ENCODE measurements around the gene ACSM3. TPM values are rescaled to one million over a fixed set of nuclear protein-coding genes. Genes with fewer than 3 reads are reported as not detected.

The ACSM3 gene
- total and polyA plus RNA-seq, 2 experiments from 2014 or later, result 0.65 to 1.7 TPM

DNA sequence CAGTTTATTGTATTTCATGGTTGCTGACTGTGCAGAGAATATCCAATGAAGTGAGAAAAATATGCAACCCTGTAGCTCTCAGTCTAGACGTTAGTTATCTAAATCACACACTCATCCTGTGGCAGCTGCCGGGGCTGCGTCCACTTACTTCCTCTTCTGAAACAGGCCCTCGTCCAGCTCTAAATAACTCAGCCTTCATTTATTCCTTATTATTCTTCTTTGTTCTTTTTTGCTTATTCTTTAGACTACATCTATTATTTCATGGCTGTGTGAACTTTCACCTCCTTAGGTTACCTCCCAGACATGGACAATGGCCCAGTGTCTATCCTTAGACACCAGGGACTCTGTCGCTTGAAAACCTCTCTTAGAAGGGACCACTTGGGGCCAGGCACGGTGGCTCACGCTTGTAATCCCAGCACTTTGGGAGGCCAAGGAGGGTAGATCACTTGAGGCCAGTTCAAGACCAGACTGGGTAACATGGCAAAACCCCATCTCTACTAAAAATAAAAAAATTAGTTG, 18.8 kb upstream of the ACSM3 start:
- no peak overlapping the region for H2AFZ ChIP-seq
- H3K9me2 ChIP-seq (ENCODE audit: insufficient read depth), result no peaks in the 10 kb centered on the region
- no peak overlapping the region for H3K9ac ChIP-seq
- no peaks in the 10 kb centered on the region for H4K20me1 ChIP-seq (ENCODE audit: insufficient read depth)
- no peaks in the 10 kb centered on the region for H3K27me3 ChIP-seq (replicated peaks; ENCODE audit: insufficient read depth)
- no peaks in the 10 kb centered on the region for H3K36me3 ChIP-seq (ENCODE audit: low read depth)
- DNase-seq, result no peak
- no peaks in the 10 kb centered on the region for H3F3A ChIP-seq (ENCODE audit: insufficient read depth)
- H3K4me2 ChIP-seq (ENCODE audit: unreplicated experiment), result no peak overlapping the region
- peaks cover 7% of the 10 kb centered on the region; the same call in 1 of the 2 replicates for H3K4me1 ChIP-seq (ENCODE audit: insufficient read depth)
- TF ChIP-seq EZH2 (IDR thresholded peaks at IDR 0.05; ENCODE audit: insufficient read depth, poor library complexity, severe bottlenecking), result no peak
- TF ChIP-seq EZH2phosphoT487 (IDR thresholded peaks at IDR 0.05; ENCODE audit: insufficient read depth, low read depth), result no peak
- H3K9me3 ChIP-seq (ENCODE audit: low read depth), result no peaks in the 10 kb centered on the region
- in situ Hi-C loops (cut with MboI), result no loop called here
- H3K4me3 ChIP-seq, result no peak overlapping the region
- H3K27ac ChIP-seq, result no peak overlapping the region
- H3K79me2 ChIP-seq (ENCODE audit: insufficient read depth), result peaks cover 12% of the 10 kb centered on the region
- WGBS, 2 experiments (ENCODE audit: low coverage in 1 of 2, low lambda C conversion rate in 2 of 2, missing lambda C conversion rate in 2 of 2), result 65 to 66% methylated on average over 7 of the region's 7 CpGs

DNA sequence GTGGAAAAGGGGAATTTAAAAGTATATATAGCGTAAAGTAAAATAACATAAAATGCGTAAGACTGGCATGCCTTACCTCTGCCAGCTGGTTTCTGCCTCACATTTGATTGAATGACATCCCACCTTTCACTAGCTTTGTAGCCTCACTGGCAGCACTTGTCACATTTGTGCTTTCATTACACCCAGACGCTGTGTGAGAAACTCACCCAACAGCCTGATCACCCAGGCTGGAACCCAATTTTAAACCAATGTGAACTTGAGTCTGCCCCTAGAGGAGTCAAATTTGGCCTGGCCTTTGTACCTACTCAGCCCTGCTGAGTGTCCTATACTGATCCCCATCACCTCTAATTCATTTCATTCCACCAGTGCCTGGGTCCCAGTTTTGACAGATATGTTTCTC, 17.4 kb upstream of the ACSM3 start:
- no peaks in the 10 kb centered on the region for H3K9me3 ChIP-seq (ENCODE audit: low read depth)
- TF ChIP-seq EZH2 (IDR thresholded peaks at IDR 0.05; ENCODE audit: insufficient read depth, poor library complexity, severe bottlenecking) (no peak), EZH2phosphoT487 (IDR thresholded peaks at IDR 0.05; ENCODE audit: insufficient read depth, low read depth) (no peak)
- WGBS, 2 experiments (ENCODE audit: low coverage in 1 of 2, low lambda C conversion rate in 2 of 2, missing lambda C conversion rate in 2 of 2), result 84 to 87% methylated on average over 3 of the region's 3 CpGs
- H3K4me2 ChIP-seq (ENCODE audit: unreplicated experiment), result no peak overlapping the region
- no peaks in the 10 kb centered on the region for H3K27me3 ChIP-seq (replicated peaks; ENCODE audit: insufficient read depth)
- H3K9ac ChIP-seq, result no peak overlapping the region
- no peak overlapping the region for H3K4me3 ChIP-seq
- no peaks in the 10 kb centered on the region for H3F3A ChIP-seq (ENCODE audit: insufficient read depth)
- no peak overlapping the region for H2AFZ ChIP-seq
- H3K9me2 ChIP-seq (ENCODE audit: insufficient read depth), result no peaks in the 10 kb centered on the region
- DNase-seq, result no peak
- no peaks in the 10 kb centered on the region for H3K79me2 ChIP-seq (ENCODE audit: insufficient read depth)
- in situ Hi-C loops (cut with MboI), result no loop called here
- H3K27ac ChIP-seq, result no peak overlapping the region
- H4K20me1 ChIP-seq (ENCODE audit: insufficient read depth), result no peaks in the 10 kb centered on the region
- H3K4me1 ChIP-seq (ENCODE audit: insufficient read depth), result no peaks in the 10 kb centered on the region
- H3K36me3 ChIP-seq (ENCODE audit: low read depth), result no peaks in the 10 kb centered on the region

DNA sequence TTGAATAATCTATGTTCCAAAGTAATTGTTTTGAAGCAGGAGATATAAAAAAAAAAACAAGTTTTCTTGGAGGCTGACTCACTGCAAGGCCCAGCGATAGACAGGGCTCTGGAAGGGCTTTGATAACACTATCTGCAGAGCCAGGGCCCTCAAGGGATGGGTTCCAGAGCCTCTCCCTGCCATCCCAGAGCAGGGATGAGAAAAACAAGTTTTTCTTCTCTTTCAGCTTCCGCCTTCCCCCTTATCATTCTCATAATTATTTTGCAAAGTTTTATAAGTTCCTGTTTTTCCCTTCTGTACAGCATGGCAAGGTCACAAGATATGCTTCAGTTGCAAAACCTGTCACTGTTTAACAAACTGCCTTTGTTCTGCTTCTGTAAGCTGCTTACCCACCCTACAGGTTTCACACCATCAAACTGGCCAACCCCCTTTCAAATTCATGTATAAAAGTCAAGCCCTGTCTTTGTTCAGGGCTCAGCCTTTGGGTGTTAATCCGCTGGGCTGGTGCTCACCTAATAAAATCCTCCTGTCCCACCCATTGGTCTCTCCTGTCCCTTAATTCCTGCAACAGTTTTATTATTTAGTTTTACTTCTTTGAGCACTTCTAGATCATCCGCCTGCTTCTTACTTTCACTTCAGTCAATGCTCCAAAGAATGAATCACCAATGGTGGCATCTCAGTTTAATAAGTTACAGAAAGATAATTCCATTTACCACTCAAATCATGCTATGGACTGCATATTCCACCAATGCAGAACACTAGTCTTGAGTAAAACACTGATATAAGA, 16.6 kb upstream of the ACSM3 start:
- Histone ChIP-seq H3K4me1 (ENCODE audit: insufficient read depth) (no peaks in the 10 kb centered on the region), H3K27me3 (replicated peaks; ENCODE audit: insufficient read depth) (no peaks in the 10 kb centered on the region)
- 34 to 35% methylated on average over 4 of the region's 4 CpGs for WGBS, 2 experiments (ENCODE audit: low coverage in 1 of 2, low lambda C conversion rate in 2 of 2, missing lambda C conversion rate in 2 of 2)

DNA sequence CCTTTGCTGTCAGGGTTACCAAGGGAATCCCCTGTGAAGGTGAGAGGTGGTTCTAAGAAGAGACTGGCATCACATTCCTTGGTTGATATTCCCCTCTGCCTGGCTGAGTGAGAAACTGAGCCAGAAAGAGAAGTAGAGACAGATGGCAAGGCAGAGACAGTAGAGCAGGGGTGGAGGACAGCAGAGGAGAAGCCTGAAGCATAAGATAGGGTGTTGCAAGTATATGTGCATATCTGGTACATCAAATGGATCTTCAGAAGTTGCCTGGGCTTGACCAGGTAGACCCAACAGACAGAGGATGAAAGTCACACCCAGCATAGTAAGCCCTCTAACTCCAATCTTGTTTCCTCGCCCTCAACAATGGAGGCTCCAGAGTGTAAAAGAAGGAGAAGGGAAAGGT, 14.3 kb upstream of the ACSM3 start:
- TF ChIP-seq EZH2 (IDR thresholded peaks at IDR 0.05; ENCODE audit: insufficient read depth, poor library complexity, severe bottlenecking), result no peak
- no peak for TF ChIP-seq EZH2phosphoT487 (IDR thresholded peaks at IDR 0.05; ENCODE audit: insufficient read depth, low read depth)
- Histone ChIP-seq H2AFZ (no peak overlapping the region), H3K27me3 (replicated peaks; ENCODE audit: insufficient read depth) (no peaks in the 10 kb centered on the region), H3K4me1 (ENCODE audit: insufficient read depth) (no peaks in the 10 kb centered on the region), H3K36me3 (ENCODE audit: low read depth) (no peaks in the 10 kb centered on the region), H3K4me3 (no peak overlapping the region), H3K9ac (no peak overlapping the region), H3K27ac (no peak overlapping the region), H3K79me2 (ENCODE audit: insufficient read depth) (no peaks in the 10 kb centered on the region), H3K9me3 (ENCODE audit: low read depth) (no peaks in the 10 kb centered on the region), H3K9me2 (ENCODE audit: insufficient read depth) (no peaks in the 10 kb centered on the region), H4K20me1 (ENCODE audit: insufficient read depth) (no peaks in the 10 kb centered on the region), H3F3A (ENCODE audit: insufficient read depth) (no peaks in the 10 kb centered on the region), H3K4me2 (ENCODE audit: unreplicated experiment) (no peak overlapping the region)
- WGBS, 2 experiments (ENCODE audit: low coverage in 1 of 2, low lambda C conversion rate in 2 of 2, missing lambda C conversion rate in 2 of 2), result 20 to 42% methylated on average over 1 of the region's 1 CpG
- no peak for DNase-seq
- in situ Hi-C loops (cut with MboI), result no loop called here

More for the DNA sequence above, 16.6 kb upstream of the ACSM3 start:
- Histone ChIP-seq H3K9me2 (ENCODE audit: insufficient read depth) (no peaks in the 10 kb centered on the region), H3K36me3 (ENCODE audit: low read depth) (no peaks in the 10 kb centered on the region), H3K9me3 (ENCODE audit: low read depth) (no peaks in the 10 kb centered on the region), H2AFZ (no peak overlapping the region), H3K4me3 (no peak overlapping the region), H3F3A (ENCODE audit: insufficient read depth) (no peaks in the 10 kb centered on the region), H3K4me2 (ENCODE audit: unreplicated experiment) (no peak overlapping the region), H4K20me1 (ENCODE audit: insufficient read depth) (no peaks in the 10 kb centered on the region), H3K79me2 (ENCODE audit: insufficient read depth) (no peaks in the 10 kb centered on the region), H3K27ac (no peak overlapping the region), H3K9ac (no peak overlapping the region)
- in situ Hi-C loops (cut with MboI), result no loop called here
- TF ChIP-seq EZH2 (IDR thresholded peaks at IDR 0.05; ENCODE audit: insufficient read depth, poor library complexity, severe bottlenecking), result no peak
- TF ChIP-seq EZH2phosphoT487 (IDR thresholded peaks at IDR 0.05; ENCODE audit: insufficient read depth, low read depth), result no peak
- DNase-seq, result no peak
